GM19463 (cell line): ENCODE results near the gene GALR1.

ENCODE experiments used
- ATAC-seq: cut with Tn5 transposase; IDR thresholded peaks from one replicate; pipeline ENCODE4 v1.9.1; 2021; ENCODE audit warnings: mild to moderate bottlenecking, moderate library complexity; ENCODE audit not compliant: unreplicated experiment

Gene GALR1

GRCh38 chr18:77320971-77321559 lies 71.4 kb downstream of the GALR1 start:
- no peak for ATAC-seq

- no peak for ATAC-seq
Measured at GRCh38 chr18:77321823-77322805, 72.5 kb downstream of the GALR1 start.

GRCh38 chr18:77323640-77324299 lies 74.1 kb downstream of the GALR1 start:
- ATAC-seq = no peak
